ENCODE measurements around the gene TGFA.

The TGFA gene

DNA sequence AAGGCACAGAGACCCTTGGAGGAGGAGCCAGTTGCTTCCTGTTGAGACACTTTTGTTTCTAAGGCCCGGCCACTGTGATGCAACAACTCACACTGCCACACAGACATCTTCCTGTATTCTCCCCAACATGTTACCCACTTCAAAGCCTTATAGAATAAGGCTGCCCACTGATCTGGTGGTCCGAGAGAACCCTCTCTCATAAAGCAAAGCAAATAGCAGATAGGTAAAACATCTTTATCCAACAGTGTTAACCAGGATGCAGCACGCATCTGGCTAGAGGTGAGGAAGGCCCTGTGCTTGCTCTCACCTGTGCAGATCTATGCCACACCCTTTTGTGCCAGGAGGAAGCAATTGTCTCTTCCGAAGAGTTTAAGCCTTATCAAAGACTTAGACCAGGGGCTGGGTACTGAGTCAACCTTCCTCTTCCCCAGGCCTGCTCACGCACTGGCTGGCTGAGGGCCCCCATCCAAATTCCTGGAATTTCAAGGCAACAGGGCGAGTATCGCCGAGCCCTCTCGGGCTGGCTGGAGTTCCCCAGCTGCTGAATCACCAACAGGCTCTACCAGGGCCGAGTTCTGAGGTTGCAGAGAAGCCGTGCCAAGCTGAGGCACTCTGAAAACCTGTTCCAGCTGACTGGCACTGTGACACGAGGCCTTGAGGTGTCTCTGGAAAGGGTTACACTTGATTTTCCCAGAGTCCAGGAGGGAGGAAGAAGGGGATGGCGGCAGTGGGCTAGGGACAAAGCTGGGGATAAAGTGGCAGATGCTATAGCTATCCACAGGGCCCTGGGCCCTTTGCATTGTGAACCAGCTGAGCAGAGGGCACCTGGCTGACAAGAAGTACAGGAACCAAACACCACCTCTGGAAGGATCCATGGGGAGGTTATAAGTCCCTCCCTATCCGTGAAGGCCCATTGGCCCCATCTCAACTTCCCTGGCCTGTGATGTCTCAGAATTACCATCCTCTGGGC, 29.3 kb downstream of the TGFA start:
- DNase-seq (ENCODE audit: low read depth) = peak; percentile 4

DNA sequence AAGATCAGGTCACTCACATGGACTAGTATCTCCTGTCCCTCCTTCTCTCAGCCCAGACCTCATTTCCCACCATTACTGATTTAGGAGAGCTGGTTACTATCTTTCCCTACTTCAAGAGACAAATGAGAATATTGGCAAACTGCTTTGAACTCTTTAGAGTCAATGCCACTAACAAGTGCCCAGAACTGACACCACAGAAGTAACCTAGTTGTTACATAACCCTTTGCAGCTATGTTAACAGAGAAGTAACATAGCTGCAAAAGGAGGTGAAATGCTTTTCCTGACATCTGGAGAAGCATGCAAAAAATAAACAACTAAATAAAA, 30.0 kb downstream of the TGFA start:
- no peak for DNase-seq (ENCODE audit: low read depth)

DNA sequence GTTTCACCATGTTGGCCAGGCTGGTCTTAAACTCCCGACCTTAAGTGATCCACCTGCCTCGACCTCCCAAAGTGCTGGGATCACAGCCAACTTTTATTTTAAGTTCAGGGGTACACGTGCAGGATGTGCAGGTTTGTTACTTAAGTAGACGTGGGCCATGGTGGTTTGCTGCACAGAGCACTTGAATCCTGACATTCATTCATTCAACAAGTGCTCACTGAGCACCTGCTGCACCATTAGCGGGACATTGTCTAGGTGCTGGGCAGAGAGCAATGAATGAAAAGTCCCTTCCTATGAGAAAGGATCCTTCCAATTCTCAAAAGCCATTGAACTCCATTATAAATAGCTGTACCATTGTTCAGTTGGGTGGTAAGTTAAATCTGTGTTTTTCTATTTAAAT, 31.0 kb downstream of the TGFA start:
- no peak for DNase-seq (ENCODE audit: low read depth)

DNA sequence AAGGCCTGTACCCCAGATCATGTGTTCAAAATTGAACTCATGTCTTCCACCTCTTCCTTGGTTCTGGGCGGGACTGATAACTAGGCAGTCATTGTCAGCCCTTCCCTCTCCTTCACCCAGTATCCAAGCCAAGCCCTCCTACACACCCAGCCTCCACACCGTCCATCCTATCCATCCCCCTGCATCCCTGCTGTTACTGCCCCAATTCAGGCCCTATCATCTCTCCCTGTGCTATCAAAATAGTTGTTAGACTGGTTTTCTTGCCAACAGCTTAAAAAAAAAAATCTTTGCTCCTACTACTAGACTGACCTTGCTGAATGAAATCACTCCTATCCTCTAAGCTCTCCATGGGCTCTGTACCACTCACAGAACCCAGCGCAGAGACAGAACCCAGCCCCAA, 32.8 kb downstream of the TGFA start:
- DNase-seq (ENCODE audit: low read depth) = no peak

DNA sequence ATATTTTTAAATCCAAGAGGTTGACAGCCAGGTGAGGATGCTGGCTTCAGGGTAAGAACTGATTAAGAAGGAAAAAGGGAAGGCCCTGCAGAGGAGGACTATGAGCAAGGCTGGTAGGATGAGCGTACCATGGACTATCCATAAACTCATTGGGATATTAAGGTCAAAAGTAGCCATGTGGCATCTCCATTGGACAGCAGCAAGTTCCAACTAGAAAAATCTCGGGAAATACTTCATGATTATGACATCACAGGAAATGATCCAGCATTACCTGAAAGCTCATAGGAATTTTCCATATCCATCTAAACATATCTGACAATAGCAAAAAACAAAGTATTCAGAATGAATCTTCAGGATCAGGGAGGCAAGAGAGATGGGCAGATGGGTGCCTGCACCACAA, 34.2 kb downstream of the TGFA start:
- no peak for DNase-seq (ENCODE audit: low read depth)

DNA sequence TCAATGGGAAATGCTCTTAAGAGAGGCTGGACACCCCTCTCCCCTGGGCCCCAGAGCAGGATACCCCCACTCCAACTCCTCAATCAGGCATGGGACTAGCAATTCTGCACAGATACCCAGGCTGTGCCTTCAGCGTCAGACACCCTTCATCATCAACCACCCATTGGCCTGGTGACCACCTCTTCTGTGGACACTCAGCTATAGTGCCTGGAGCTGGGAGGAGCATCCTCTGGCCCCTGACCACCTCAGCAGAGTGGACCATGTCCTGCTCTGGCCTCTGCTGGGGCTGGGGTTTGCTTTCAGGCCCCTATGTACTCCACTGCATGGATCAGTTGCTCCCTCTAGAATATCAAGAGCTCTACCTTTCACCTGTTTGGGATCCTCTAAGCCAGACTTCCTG, 35.1 kb downstream of the TGFA start:
- no peak for DNase-seq (ENCODE audit: low read depth)

DNA sequence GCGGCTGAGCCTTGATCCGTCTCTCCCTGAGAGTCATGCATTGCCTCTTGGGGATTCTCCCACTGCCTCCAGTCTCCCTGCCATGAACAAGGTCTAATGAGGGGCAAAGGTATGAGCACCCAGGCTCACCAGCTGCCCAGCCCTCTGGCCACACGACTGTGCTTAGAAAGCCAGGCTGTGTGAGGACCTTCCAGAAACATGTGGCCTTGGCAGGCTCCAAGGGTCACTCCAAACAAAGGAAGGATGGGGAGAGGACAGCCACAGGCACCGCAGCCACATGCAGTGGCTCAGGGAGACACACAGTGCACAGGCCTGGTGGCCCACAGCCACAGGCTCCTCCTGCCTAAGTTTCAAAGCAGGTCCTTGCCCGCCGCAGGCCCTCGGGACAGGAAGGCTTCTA, 35.8 kb downstream of the TGFA start:
- DNase-seq (ENCODE audit: low read depth) = no peak

DNA sequence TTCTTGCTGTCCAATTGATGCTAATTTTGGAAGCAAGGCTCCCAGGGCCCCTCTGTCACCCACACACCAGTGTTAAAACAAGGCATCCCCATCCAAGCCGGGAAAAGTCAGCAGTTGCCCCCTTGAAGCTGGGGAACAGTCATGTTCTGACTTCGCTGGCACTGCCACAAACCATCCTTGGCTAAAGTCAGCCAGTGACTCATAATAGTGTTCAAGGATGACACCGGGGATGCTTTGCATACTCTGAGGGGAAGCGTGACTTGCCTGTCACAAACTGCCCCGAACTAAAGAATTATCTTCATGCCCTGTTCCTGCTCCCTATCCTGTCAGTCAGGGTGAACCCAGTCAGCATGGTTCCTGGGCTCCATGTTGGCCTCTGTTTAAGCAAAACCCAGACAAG, 37.0 kb downstream of the TGFA start:
- DNase-seq (ENCODE audit: low read depth) = no peak

DNA sequence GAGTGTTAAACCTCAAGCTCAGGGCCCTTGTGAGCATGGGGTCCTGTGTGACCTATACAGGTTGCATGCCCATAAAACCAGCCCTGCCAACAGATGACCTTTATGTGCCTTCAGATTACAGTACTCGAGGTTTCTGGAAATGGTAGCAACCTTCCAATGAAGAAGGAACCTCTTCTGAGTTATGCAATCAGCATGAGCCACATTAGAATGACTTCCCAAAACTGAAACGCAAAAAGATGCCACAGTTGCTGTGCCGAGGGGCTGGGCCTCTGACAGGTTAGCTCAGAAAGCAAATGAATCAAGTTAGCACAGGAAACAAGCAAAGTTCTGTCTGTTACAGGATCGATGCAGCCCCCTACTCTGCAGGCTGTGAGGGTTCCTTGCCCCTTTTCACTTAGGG, 37.7 kb downstream of the TGFA start:
- DNase-seq (ENCODE audit: low read depth) = no peak

DNA sequence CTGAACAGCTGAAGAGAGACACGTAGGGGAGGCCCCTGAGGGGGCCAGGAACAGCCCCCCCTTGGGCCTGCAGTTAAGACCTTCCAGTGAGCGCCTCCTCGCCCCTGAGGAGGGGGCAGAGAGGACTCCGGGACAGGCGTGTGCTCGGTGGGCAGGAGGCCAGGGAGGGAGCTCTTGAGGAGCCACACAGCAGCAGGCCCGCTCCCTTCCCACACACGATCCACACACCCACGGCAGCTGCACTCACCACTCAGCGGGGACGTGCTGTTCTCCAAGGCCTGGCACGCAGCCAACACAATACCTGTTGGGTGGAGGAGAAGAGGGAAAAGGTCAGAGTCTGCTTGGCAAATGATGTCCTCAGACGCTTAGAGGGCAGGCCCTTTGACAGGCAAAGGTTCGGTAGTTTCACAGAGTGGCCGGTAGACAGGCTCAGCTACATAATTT, 39.0 kb downstream of the TGFA start:
- DNase-seq (ENCODE audit: low read depth) = no peak

DNA sequence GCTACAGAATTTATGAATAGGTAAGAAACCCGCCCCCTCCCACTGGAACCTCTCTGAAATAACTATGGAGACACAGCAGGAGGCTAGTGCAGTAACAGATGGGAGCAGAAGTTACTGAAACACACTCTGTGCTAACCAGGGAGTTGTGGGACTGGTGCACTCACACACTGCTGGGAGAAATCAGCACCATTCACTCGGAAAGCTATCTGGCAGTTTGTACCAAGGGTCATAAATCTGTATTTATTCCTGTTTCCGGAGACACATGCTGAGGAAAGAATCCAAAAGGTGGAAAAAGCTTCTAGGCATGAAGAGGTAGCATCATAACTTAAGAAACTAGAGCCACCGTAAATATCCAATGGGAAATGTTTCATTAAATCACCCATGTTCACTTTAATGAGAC, 39.9 kb downstream of the TGFA start:
- DNase-seq (ENCODE audit: low read depth) = no peak

DNA sequence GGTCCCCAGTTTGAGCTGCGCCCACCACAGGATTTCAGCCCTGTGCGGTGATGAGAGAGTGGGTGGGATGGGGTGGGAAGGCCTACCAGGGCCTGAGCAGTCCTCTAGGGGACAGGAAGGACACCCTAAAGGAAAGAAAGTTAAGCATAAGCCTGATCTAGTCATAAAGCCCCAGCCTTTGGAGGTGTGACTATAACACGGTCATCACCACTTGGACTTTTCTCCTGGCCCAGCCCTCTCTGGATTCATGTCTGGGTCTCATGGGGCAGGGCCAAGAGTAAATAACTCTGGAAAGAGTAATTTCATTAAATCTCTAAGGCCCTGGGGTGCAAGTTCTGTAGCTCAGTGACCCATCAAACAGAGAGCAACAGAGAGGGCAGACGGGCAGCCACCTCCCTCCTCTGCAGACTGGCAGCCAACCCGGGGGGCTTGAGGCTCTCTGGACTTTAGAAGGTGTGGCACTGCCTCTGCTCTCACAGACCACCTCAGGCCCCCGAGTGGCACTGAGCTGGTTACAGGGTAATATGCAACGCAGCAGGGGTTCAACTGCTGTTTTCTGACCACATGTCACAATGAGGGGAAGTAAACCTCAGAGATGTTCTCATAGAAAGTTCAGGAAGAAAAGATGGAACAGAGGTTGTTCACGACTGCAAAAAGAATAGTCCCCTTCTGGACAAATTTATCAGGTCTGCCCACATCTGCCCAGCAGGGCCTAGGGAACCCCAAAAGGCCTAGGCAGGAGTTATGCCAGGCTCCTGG, 41.5 kb downstream of the TGFA start:
- DNase-seq (ENCODE audit: low read depth) = no peak

DNA sequence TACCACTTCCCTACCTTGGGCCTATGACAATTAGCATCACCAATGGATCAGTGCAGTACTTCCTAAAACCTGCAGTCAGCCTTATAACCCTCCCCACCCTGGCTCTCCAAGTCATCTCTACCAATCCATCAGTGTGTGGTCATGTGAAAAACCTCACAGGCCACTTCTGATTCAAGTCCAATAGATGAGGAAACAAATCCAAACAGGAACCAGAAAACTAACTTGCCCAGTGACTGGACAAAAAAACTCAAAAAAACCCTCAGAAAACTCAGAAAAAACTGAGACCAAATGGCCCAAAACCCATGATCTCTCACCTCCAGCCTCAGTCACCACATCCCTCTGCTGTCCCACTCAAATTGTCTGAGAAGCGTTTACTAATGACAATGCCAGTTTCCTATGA, 43.3 kb downstream of the TGFA start:
- no peak for DNase-seq (ENCODE audit: low read depth)

DNA sequence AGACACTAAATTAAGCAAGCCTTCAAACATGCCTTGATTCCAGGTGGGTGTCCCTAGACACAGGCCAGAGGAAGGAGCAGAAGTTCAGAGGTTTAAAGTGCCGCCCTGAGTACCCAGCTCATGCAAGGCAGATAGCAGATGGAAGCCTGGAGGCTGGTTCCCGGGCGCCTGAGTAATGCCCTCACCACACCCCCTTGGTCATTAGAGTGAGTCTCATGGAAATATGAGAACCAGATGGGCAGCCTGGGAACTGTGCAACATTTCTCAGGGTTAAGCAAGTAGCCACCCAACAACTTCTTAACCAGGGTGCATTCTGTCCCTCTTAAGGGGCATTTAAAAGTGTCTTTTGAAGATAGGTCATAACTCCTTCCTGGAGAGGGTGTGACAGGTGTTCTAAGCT, 44.1 kb downstream of the TGFA start:
- DNase-seq (ENCODE audit: low read depth) = no peak

DNA sequence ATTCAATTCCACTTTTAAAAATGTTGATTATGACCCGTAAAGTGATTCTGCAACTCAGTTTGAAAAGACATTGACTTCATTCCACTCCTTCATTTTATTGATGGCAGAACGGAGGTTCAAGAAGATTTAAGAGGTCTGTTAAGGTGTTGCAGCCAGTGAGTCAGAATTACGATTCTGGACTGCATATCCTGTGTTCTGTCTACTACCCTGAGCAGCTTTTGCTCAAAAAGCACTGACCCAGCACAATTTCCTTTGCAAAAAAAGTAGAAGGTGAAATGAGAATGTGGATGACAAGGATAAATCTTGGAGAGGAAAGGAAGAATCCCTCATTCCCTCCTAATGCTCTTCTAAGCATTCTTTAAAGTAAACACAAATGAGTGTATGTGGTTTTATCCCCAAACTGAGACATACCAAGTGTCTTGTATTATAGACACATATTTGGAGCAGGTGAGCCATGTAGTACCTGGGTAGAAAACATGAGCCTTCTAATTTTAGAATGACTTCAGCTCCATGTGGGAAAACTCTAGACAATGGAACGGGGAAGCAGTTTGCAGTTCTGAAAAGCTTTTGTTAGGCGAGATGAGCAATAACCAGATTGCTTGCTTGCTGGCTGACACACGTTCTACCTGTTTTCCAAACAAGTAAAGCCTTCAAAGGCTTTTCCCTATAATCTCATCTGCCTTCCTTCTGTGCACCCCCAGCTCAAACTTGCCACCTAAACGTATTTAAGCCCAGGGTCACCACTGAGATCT, 44.7 kb downstream of the TGFA start:
- no peak for DNase-seq (ENCODE audit: low read depth)

DNA sequence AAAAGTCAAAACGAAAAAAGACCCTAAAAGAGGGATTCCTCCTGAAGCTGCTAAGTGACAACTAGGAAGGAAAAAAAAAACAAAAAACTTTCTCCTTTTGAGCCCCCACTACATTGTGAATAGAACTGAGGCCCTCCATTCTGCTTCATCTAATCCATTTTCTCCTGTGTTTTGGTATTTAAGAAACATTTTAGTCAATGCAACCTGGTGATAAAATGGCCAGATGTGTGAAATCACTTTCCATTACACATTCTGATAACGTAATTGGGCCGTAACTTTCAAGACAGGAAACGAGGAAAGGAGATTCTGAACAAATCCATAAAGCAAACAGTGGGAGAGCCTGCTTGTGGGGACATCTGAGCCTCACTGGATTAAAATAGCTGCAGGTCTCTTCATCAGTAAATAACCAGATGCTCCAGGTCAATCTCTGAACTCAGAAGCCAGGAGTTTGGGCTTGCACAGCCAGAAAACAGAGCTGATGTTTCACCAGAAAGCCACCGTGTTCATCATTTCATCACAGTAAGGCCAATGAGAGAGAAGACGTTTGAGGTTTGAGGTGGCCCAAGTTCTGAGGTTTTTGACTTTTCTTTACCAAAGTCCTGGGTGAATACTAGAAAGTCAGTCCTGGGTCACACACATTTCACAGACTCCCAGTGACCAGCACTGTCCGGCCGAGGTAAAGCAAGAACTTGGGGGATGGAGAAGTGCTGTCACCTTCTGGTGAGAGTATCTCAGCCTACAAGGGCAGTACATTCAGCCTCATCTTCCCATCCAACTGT, 47.8 kb downstream of the TGFA start:
- DNase-seq (ENCODE audit: low read depth) = no peak

DNA sequence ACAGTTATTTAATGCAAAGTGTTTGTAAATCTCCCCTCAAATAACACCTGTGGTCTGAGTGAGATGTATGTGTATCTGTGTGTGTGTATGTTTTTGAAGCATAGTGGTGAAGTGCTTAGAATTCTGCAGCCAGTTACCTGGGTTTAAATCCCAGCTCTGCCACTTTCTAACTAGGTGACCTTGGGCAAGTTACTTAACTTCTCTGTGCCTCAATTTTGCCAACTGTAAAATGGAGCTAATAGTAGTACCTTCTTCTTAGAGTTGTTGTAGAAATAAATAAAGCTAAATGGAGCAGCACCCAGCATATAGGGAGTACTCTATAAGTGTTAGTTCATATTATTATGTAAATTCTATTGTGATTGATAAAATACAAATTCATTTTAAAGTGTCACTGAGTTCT, 48.9 kb downstream of the TGFA start:
- DNase-seq (ENCODE audit: low read depth) = no peak

DNA sequence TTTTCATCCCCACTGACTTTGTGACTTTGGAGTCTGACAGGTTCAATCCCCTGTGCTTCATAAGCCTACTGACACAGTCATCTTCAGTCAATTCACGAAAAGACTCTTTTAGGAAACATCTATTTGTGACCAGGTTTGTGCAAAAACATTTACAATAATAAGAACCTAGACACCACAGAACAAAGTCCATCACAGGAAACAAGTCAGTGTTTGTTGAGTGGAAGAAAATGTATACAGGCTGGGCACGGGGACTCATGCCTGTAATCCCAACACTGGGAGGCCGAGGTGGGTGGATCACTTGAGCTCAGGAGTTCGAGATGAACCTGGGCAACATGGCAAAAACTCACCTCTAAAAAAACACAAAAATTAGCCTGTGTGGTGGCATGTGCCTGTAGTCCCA, 49.7 kb downstream of the TGFA start:
- no peak for DNase-seq (ENCODE audit: low read depth)

DNA sequence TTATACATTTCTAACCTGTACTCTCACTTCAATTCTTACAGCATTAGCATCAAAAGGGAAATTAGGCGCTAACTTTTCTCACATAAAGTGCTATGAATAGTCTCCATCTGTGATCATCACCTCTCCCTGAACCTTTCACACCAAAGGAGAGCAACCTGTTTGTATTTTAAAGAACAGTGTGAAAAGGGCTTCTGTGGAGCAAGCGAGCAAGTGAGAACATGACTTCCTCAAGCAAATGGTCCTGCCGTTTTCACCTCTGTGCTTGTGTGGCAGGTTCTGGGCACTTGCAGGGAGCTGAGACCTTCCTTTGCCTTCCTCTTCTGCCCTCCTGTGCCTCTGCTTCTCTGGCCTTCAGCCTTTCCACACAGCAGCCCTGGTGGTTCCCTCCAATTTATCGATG, 51.9 kb downstream of the TGFA start:
- DNase-seq (ENCODE audit: low read depth) = no peak

DNA sequence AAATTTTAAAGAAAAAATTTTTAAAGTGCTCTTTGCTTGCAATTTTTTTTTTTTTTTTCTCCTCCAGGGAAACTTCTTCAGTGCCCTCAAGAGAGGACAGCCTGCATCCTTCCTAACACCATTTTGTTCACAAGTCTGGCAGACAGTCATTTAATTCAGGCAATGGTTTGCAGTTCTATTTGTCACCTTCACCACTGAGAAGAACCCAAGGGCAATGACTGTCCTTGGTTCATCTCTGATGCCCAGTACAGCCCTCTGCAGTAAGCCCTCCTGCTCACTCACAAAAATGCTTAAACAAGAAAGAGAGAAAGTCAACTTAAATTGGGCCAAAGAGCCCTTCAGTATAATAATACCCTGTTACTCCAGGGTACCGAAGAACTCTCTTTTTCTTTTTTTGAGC, 52.4 kb downstream of the TGFA start:
- DNase-seq (ENCODE audit: low read depth) = no peak

DNA sequence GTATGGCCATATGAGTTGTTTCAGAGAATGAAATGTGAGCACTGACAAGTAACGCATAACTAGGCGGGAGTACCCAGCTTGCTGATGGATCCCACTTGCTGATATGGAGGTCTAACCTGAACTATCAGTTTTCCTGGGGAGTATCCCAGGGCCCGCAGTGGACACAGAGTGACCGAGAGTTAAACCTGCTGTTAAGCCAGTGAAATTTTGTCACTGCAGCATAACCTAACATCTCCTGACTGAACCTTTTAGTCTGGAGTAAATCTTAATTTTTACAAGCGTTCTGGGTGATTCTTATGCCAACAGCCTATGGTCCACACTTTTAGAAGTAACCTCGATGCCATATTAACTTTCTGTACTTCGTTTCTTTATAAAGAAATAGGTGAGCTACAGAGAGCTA, 54.4 kb downstream of the TGFA start:
- DNase-seq (ENCODE audit: low read depth) = no peak

DNA sequence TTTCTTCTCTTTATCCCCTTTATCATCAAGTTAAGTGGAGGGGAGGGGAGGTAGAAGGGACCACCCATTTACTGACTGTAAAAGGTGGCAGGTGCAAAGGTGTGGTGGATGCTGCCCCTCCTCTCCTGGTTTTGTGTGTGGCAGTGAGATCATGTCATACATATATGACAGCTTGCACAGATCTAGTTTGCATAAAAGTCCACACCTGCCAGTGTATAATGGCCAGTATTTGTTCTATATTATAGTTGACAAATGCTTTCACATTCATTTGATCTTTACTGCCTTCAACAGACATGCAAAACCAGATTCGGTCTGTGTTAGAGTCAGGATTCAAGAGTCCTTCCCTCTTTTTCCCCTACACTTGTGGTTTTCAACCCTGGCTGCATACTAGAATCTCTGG, 55.1 kb downstream of the TGFA start:
- DNase-seq (ENCODE audit: low read depth) = no peak

All from activated T-cell treated with anti-CD3 and anti-CD28 coated beads for 24 hours (primary cell).